ENCODE results near the gene NSFL1C. TPM values are rescaled to one million over a fixed set of nuclear protein-coding genes. Genes with fewer than 3 reads are reported as not detected.

Gene NSFL1C
- total and polyA plus RNA-seq, 5 donors from 2014 or later, result 64.0 to 95.8 (median 90.4) TPM

GRCh38 chr20:1426231-1426849, 40.3 kb downstream of the NSFL1C start:
- H3K4me1 ChIP-seq (ENCODE audit: control insufficient read depth, insufficient read depth, low read length, poor library complexity, severe bottlenecking), result no peaks in the 10 kb centered on the region
- H3K27ac Mint-ChIP-seq, result peak overlapping the region in 1 of 3 donors; percentile 47
- peaks cover 6% of the 10 kb centered on the region for H3K36me3 Mint-ChIP-seq
- DNase-seq, result no peak
- H3K4me1 Mint-ChIP-seq, result peaks cover 0 to 13% (median 6%) of the 10 kb centered on the region in 4 donors
- H3K36me3 ChIP-seq (ENCODE audit: control insufficient read depth, insufficient read depth, low read length), result no peaks in the 10 kb centered on the region
- ATAC-seq (ENCODE audit: low read depth in 2 of 2), result no peak
- no peak overlapping the region for H3K4me3 Mint-ChIP-seq
- peaks cover under 1% of the 10 kb centered on the region in 2 experiments for H3K9me3 ChIP-seq (ENCODE audit: control insufficient read depth in 2 of 2, low read length in 2 of 2)
- H3K27ac ChIP-seq (ENCODE audit: insufficient read depth, low read length, poor library complexity, severe bottlenecking), result no peak overlapping the region
- peaks cover 4% of the 10 kb centered on the region for H3K27me3 Mint-ChIP-seq
- H3K27me3 ChIP-seq (ENCODE audit: control insufficient read depth, insufficient read depth, low read length), result no peaks in the 10 kb centered on the region
- H3K9me3 Mint-ChIP-seq, result peaks cover 0 to 7% (median under 1%) of the 10 kb centered on the region in 7 donors
- H3K4me3 ChIP-seq (ENCODE audit: low read depth, low read length), result no peak overlapping the region

GRCh38 chr20:1424336-1424735, 42.3 kb downstream of the NSFL1C start:
- Histone ChIP-seq H3K9me3 (ENCODE audit: control insufficient read depth in 2 of 2, low read length in 2 of 2) (peaks cover 20% of the 10 kb centered on the region in 2 experiments), H3K27me3 (ENCODE audit: control insufficient read depth, insufficient read depth, low read length) (no peaks in the 10 kb centered on the region), H3K27ac (ENCODE audit: insufficient read depth, low read length, poor library complexity, severe bottlenecking) (no peak overlapping the region), H3K4me1 (ENCODE audit: control insufficient read depth, insufficient read depth, low read length, poor library complexity, severe bottlenecking) (no peaks in the 10 kb centered on the region), H3K4me3 (ENCODE audit: low read depth, low read length) (no peak overlapping the region), H3K36me3 (ENCODE audit: control insufficient read depth, insufficient read depth, low read length) (no peaks in the 10 kb centered on the region)
- ATAC-seq (ENCODE audit: low read depth in 2 of 2) (no peak), DNase-seq (no peak)
- H3K27ac Mint-ChIP-seq, result no peak overlapping the region
- H3K9me3 Mint-ChIP-seq, result peaks cover 0 to 27% (median 6%) of the 10 kb centered on the region in 7 donors
- peaks cover 5% of the 10 kb centered on the region for H3K27me3 Mint-ChIP-seq
- H3K4me3 Mint-ChIP-seq, result no peak overlapping the region
- H3K4me1 Mint-ChIP-seq, result peaks cover 0 to 10% (median 5%) of the 10 kb centered on the region in 4 donors
- H3K36me3 Mint-ChIP-seq, result peaks cover 6% of the 10 kb centered on the region

- ATAC-seq (ENCODE audit: low read depth in 2 of 2) (no peak), DNase-seq (peak in 1 of 3 donors; percentile 48)
- peaks cover 0 to 10% (median 5%) of the 10 kb centered on the region in 4 donors for H3K4me1 Mint-ChIP-seq
- Histone ChIP-seq H3K4me1 (ENCODE audit: control insufficient read depth, insufficient read depth, low read length, poor library complexity, severe bottlenecking) (no peaks in the 10 kb centered on the region), H3K9me3 (ENCODE audit: control insufficient read depth in 2 of 2, low read length in 2 of 2) (peaks cover 26 to 27% of the 10 kb centered on the region in 2 experiments), H3K27ac (ENCODE audit: insufficient read depth, low read length, poor library complexity, severe bottlenecking) (no peak overlapping the region), H3K4me3 (ENCODE audit: low read depth, low read length) (no peak overlapping the region), H3K27me3 (ENCODE audit: control insufficient read depth, insufficient read depth, low read length) (no peaks in the 10 kb centered on the region), H3K36me3 (ENCODE audit: control insufficient read depth, insufficient read depth, low read length) (no peaks in the 10 kb centered on the region)
- H3K27me3 Mint-ChIP-seq, result peaks cover 6% of the 10 kb centered on the region
- H3K9me3 Mint-ChIP-seq, result peaks cover 0 to 32% (median 10%) of the 10 kb centered on the region in 7 donors
- H3K4me3 Mint-ChIP-seq, result no peak overlapping the region
- H3K27ac Mint-ChIP-seq, result no peak overlapping the region
- H3K36me3 Mint-ChIP-seq, result peaks cover 6% of the 10 kb centered on the region
Measured at GRCh38 chr20:1423625-1424106, 43.0 kb downstream of the NSFL1C start.

- no peak for DNase-seq
- no peak for ATAC-seq (ENCODE audit: low read depth in 2 of 2)
- Mint-ChIP-seq H3K4me3 (no peak overlapping the region), H3K4me1 (peaks cover 0 to 10% (median 5%) of the 10 kb centered on the region in 4 donors), H3K9me3 (peaks cover 0 to 34% (median 11%) of the 10 kb centered on the region in 7 donors), H3K27me3 (peaks cover 6% of the 10 kb centered on the region), H3K27ac (no peak overlapping the region), H3K36me3 (peaks cover 6% of the 10 kb centered on the region)
- no peaks in the 10 kb centered on the region for H3K27me3 ChIP-seq (ENCODE audit: control insufficient read depth, insufficient read depth, low read length)
- peaks cover 30 to 31% of the 10 kb centered on the region in 2 experiments for H3K9me3 ChIP-seq (ENCODE audit: control insufficient read depth in 2 of 2, low read length in 2 of 2)
- no peaks in the 10 kb centered on the region for H3K36me3 ChIP-seq (ENCODE audit: control insufficient read depth, insufficient read depth, low read length)
- no peaks in the 10 kb centered on the region for H3K4me1 ChIP-seq (ENCODE audit: control insufficient read depth, insufficient read depth, low read length, poor library complexity, severe bottlenecking)
- H3K4me3 ChIP-seq (ENCODE audit: low read depth, low read length), result no peak overlapping the region
- no peak overlapping the region for H3K27ac ChIP-seq (ENCODE audit: insufficient read depth, low read length, poor library complexity, severe bottlenecking)
Measured at GRCh38 chr20:1423206-1423605, 43.4 kb downstream of the NSFL1C start.

DNA sequence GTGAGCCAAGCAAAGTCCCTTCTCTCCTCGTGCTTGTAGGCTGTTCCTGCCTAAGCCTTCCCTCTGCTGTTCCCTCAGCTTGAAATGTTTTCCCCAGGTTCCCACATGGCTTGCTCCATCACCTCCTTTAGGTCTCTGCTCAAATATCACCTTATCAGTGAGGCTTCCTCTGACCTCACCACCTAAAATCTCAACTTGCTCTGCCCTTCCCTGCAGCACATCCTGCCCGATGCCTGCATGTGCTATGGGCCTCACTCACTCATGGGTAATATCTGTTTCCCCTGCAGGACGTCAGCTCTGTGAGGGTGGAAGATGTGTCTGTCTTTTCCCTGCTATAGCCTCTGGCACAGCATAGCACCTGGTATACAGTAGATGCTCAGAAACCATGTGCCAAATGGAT, 43.9 kb downstream of the NSFL1C start:
- no peak overlapping the region for H3K4me3 Mint-ChIP-seq
- peaks cover 0 to 10% (median 5%) of the 10 kb centered on the region in 4 donors for H3K4me1 Mint-ChIP-seq
- H3K27ac Mint-ChIP-seq, result no peak overlapping the region
- no peaks in the 10 kb centered on the region for H3K4me1 ChIP-seq (ENCODE audit: control insufficient read depth, insufficient read depth, low read length, poor library complexity, severe bottlenecking)
- no peaks in the 10 kb centered on the region for H3K36me3 ChIP-seq (ENCODE audit: control insufficient read depth, insufficient read depth, low read length)
- H3K27me3 Mint-ChIP-seq, result peaks cover 6% of the 10 kb centered on the region
- peaks cover 32 to 35% of the 10 kb centered on the region in 2 experiments for H3K9me3 ChIP-seq (ENCODE audit: control insufficient read depth in 2 of 2, low read length in 2 of 2)
- H3K27ac ChIP-seq (ENCODE audit: insufficient read depth, low read length, poor library complexity, severe bottlenecking), result no peak overlapping the region
- H3K4me3 ChIP-seq (ENCODE audit: low read depth, low read length), result no peak overlapping the region
- ATAC-seq (ENCODE audit: low read depth in 2 of 2), result peak in 1 of 2 donors; percentile 64
- peaks cover 6% of the 10 kb centered on the region for H3K36me3 Mint-ChIP-seq
- H3K9me3 Mint-ChIP-seq, result peaks cover 0 to 35% (median 11%) of the 10 kb centered on the region in 7 donors
- H3K27me3 ChIP-seq (ENCODE audit: control insufficient read depth, insufficient read depth, low read length), result no peaks in the 10 kb centered on the region
- DNase-seq, result peak in 1 of 3 donors; percentile 74

DNA sequence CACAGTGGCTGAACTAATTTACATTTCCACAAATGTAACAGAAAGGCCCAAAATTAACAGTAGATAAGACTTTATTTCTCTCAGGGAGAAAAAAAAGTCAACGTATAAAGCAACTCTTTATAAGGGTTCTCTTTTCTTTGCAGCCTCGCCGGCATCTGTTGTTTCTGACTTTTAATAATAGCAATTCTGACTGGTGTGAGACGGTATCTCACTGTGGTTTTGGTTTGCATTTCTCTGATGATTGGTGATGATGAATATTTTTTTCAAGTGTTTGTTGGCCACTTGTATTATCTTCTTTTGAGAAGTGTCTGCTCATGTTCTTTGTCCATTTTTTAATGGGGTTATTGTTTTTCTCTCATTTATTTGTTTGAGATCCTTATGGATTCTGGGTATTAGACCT, 46.6 kb downstream of the NSFL1C start:
- H3K27ac ChIP-seq (ENCODE audit: insufficient read depth, low read length, poor library complexity, severe bottlenecking), result no peak overlapping the region
- no peaks in the 10 kb centered on the region for H3K4me1 ChIP-seq (ENCODE audit: control insufficient read depth, insufficient read depth, low read length, poor library complexity, severe bottlenecking)
- H3K4me3 ChIP-seq (ENCODE audit: low read depth, low read length), result no peak overlapping the region
- Mint-ChIP-seq H3K36me3 (peaks cover 6% of the 10 kb centered on the region), H3K4me3 (no peak overlapping the region), H3K27ac (no peak overlapping the region), H3K4me1 (peaks cover 0 to 10% (median 3%) of the 10 kb centered on the region in 4 donors), H3K27me3 (peaks cover 6% of the 10 kb centered on the region), H3K9me3 (peaks cover 0 to 39% (median 11%) of the 10 kb centered on the region in 7 donors)
- ATAC-seq (ENCODE audit: low read depth in 2 of 2) (no peak), DNase-seq (no peak)
- no peaks in the 10 kb centered on the region for H3K27me3 ChIP-seq (ENCODE audit: control insufficient read depth, insufficient read depth, low read length)
- H3K9me3 ChIP-seq (ENCODE audit: control insufficient read depth in 2 of 2, low read length in 2 of 2), result peaks cover 32 to 35% of the 10 kb centered on the region in 2 experiments
- H3K36me3 ChIP-seq (ENCODE audit: control insufficient read depth, insufficient read depth, low read length), result no peaks in the 10 kb centered on the region

- H3K36me3 Mint-ChIP-seq, result peaks cover 6% of the 10 kb centered on the region
- Histone ChIP-seq H3K4me3 (ENCODE audit: low read depth, low read length) (no peak overlapping the region), H3K9me3 (ENCODE audit: control insufficient read depth in 2 of 2, low read length in 2 of 2) (peaks cover 32 to 35% of the 10 kb centered on the region in 2 experiments), H3K4me1 (ENCODE audit: control insufficient read depth, insufficient read depth, low read length, poor library complexity, severe bottlenecking) (no peaks in the 10 kb centered on the region), H3K27ac (ENCODE audit: insufficient read depth, low read length, poor library complexity, severe bottlenecking) (no peak overlapping the region), H3K36me3 (ENCODE audit: control insufficient read depth, insufficient read depth, low read length) (no peaks in the 10 kb centered on the region), H3K27me3 (ENCODE audit: control insufficient read depth, insufficient read depth, low read length) (no peaks in the 10 kb centered on the region)
- H3K4me1 Mint-ChIP-seq, result peaks cover 0 to 10% (median 2%) of the 10 kb centered on the region in 4 donors
- no peak overlapping the region for H3K4me3 Mint-ChIP-seq
- ATAC-seq (ENCODE audit: low read depth in 2 of 2) (no peak), DNase-seq (no peak)
- peaks cover 0 to 39% (median 11%) of the 10 kb centered on the region in 7 donors for H3K9me3 Mint-ChIP-seq
- H3K27ac Mint-ChIP-seq, result no peak overlapping the region
- peaks cover 14% of the 10 kb centered on the region for H3K27me3 Mint-ChIP-seq
Measured at GRCh38 chr20:1418350-1418749, 48.3 kb downstream of the NSFL1C start.
